NCI-H2227 treated with DMSO at 0.1 percent for 48 hours (cell line): ENCODE results near the gene C1GALT1.

Experiments
- DNase-seq: peaks from one replicate; lab custom pipeline; 2025; lab: John Stamatoyannopoulos, UW

Gene C1GALT1

GRCh38 chr7:7272294-7272693 lies 90.0 kb downstream of the C1GALT1 start:
- DNase-seq: no peak

- DNase-seq: no peak
These were observed 92.4 kb downstream of the C1GALT1 start for GRCh38 chr7:7274782-7275181.

GRCh38 chr7:7276161-7276560 lies 93.8 kb downstream of the C1GALT1 start:
- DNase-seq: no peak

- no peak for DNase-seq
These were observed 108.2 kb downstream of the C1GALT1 start for GRCh38 chr7:7290429-7291122.

- DNase-seq: no peak
These were observed 109.7 kb downstream of the C1GALT1 start for GRCh38 chr7:7292085-7292484.

- DNase-seq: no peak
These were observed 110.3 kb downstream of the C1GALT1 start for GRCh38 chr7:7292608-7293007.

- DNase-seq: no peak
These were observed 110.7 kb downstream of the C1GALT1 start for GRCh38 chr7:7293092-7293491.

- no peak for DNase-seq
These were observed 112.6 kb downstream of the C1GALT1 start for GRCh38 chr7:7294911-7295310.
